HG02973 (cell line): ENCODE data around the gene ATP6V1C2.
"Not testable (repeated sequence)": the region's sequence is repeated elsewhere in the genome, so short reads cannot be mapped to it uniquely, and the experiment has no call there.

Source experiments
- ATAC-seq: cut with Tn5 transposase; IDR thresholded peaks from one replicate; pipeline ENCODE4 v1.9.1; 2021; ENCODE audit warnings: moderate library complexity; ENCODE audit not compliant: unreplicated experiment

The ATP6V1C2 gene

DNA sequence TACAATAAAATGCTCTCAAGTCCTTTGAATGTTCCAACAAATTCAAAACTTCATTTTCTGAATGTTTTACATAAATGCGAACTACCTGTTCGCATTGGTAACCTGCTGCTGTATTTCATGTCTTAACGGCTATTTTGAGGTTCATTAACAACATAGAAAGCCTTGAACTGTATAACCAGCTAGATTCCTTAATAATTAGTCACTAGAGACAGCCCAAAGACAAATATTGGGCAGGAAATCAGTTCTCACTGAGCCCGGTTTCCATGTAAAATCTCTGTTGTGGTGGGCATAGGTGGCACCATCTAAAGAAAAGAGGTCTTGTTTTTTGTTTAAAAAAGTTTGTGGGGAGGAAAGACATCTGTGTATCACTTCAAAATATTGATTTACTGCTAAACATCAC is 62.0 kb downstream of the ATP6V1C2 start:
- no peak for ATAC-seq

DNA sequence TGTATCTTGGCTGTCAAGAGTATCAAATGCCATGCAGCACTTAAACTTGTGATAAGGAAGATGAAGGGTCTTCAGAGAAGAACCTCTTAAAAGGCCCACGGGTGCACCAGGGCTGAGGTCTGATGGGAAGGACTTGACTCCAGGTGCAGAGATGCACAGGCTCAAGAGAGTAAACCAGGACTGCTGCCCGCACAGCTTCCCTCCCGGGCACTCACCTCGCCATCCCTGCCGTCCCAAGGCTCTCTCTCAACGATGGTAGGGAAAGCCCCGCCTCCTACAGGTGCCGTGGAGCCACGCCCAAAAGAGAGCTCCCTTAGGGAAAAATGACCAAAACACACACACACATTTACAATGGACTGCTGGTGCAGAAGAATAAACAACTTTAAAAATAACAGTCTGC is 63.3 kb downstream of the ATP6V1C2 start:
- no peak for ATAC-seq

DNA sequence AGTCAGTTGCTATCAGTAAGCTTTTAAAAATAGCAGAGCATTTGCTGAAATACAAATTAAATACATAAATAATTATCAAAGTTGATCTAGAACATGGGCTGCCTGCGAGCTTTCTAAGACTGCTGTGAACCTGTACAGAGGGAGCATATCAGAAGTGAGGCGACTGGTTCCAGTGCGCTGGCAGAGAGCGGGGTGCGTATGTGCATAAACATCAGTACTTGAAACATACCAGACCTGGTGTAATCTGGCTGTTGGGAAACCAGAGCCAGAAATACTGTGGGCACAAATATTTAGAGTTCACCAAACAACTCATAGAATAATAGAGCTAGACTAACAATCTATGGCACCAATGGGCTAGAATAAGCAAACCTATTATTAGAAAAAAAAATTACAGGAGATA is 63.8 kb downstream of the ATP6V1C2 start:
- no peak for ATAC-seq

DNA sequence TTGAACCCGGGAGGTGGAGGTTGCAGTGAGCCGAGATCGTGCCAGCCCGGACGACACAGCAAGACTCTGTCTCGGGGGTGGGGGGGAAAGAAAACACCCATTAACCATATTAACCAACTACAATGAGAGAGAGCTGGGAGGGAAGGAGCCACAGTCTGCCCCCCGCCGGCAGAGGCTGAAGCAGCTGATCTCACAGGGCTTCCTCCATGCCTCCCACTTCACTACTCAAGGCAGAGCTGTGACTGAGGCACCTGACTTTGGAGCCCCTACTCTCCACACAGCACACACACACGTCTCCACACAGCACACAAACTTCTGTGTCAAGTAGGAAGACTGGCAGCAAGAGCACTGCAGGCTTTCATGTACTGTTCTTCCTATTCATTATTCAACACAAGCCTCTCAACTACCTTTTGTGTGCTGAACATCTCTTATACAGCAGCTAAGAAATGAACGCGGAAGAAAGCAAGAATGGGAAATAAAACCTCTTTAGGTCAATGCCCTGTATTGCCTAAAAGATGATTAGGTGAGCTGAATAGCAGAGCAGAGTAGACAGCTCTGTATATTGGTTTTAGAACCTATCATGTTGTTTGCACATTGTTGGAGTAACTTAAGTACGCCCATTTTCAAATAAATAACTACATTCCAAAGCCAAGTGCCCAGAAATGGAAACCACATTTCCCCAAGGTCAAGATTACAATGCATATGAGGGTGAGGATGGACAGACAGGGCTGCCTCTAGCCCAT is 65.0 kb downstream of the ATP6V1C2 start:
- no peak for ATAC-seq

DNA sequence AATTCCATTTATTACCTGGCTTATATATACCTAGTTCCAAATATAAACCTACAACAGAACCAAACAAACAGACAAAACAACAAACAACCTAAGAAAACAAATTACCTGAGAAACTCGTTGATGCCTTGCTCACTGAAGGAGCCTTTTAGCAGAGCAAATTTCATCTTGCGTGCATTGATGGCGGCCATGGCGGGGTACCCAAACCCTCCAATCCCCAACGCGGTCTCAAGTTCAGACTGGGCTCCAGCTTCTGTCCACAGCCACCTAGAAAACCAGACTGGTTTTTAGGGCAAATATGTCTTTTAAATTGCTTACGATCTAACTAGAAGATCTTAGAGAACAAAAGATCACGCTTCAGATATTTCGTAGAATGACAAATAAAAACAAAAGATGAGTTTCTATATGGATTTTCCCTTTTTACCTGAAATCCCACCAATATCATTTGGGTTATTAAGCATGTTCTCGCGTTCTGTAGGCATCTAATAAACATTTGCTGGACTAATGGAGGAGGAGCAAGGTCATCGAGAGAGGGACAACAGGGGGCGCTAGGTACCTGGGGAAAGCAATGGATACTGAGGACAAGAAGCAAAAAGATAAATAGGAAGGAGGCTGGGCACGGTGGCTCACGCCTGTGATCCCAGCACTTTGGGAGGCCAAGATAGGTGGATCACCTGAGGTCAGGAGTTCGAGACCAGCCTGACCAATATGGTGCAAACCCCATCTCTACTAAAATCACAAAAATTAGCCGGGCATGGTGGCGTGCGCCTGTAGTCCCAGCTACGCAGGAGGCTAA is 65.9 kb downstream of the ATP6V1C2 start:
- ATAC-seq, result no peak

DNA sequence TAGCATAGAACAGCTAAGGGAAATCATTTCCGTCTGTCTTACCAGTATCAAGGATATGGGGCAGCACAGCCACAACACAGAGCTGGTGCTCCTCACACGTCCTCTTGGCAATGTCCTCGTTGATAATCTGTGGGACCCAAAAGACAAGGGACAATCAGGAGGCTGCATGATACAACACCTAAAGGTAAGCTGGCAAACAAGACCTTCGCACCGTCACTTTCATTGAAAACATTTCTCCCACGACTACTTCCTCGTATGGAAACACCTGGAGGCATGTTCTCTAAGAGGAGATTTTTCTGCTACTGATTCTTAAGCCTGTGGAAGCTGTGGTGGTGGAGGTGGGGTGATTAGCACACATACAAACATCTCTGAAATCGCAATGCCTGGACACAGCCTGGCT is 67.4 kb downstream of the ATP6V1C2 start:
- no peak for ATAC-seq

DNA sequence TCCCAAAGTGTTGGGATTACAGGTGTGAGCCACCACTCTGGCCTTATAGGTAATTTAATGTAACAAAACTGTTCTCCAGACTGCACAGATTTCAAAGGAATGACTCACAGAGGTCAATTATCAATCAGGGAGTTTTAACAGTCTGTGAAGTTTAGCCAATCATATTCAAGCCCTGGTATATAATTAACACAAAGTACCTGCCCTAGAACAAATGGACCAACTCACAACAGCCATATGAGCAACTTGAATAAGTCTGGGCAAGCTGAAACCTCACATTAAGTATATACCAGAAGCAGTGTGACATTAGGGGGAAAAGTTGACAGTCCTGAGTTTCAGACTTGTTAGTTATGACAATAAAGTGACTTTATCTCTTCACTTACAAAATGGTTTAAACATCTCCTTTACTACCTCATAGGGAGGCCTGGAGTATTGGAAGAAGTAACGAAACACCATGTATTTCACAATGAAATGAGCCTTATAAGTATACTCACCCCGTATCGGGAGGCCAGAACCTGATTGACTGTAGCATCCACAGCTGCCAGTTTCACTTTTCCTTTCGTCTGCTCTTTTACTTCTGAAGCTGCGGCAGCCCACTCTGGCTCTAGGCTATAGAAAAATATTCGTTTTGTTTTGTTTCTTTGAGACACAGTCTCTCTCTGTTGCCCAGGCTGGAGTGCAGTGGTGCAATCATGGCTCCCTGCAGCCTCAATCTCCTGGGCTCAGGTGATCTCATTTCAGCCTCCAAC is 69.0 kb downstream of the ATP6V1C2 start:
- ATAC-seq, result no peak

DNA sequence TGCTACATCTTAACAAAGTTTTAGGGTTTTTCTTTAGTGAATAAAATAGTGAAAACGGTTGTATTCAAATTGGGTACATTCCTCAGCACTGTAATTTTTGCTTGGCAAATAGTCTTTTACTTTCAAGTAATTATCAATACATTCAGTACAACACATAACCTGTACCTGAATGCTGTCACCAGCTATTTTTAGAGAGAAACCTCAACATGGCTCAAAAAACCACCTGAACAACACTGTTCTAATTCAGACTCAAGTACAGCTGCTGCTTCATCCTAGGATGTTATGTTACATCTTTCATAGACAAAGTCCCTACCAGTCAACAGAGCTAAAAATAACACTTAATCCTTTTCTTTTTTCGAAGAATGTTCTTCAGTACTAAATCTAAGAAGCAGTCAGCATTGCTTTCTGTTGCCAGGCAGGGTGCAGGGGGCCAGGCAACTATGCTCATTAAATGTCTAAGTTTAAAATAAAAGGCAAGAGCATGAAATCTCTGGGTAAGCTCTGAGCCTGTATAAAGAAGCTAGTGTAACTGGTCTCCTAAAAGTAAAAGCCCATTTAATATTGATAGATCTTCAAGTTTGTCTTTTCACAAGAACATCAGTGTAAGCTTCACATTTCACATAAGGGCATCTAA is 70.7 kb downstream of the ATP6V1C2 start:
- ATAC-seq, result peak; percentile 52

DNA sequence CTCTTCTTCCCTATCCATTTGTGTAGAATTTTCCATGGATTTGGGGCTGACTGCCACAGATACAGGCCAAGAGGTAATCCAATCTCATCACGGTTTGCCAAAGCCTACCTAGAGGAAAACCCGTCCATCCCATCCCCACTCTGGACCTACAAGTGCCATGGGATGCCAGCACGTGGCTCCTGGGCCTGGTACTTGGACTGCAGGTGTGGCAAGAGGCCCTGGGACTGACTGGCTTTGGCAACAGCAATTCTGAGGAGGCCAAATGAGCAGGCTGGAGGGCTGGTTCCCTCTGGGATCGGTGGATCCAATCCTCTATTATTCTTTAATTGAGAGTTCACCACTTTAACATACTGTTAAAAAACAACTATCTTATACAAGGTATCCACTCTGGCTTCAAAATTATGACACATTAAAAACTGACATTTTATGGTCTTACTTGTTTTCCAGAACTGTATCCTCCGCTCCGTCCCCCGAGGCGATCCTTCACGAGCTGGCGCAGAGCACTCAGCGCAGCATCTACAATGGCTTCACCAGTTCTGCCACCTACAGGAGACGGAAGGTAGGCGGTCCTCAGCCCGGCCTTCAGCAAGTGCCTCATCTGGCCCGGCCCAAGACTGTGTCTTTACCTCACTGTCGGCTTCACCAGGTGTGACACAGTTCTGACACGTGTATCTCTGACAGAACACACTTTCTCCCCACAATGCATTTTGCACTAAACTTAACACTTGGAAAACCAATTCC is 71.4 kb downstream of the ATP6V1C2 start:
- ATAC-seq, result no peak

DNA sequence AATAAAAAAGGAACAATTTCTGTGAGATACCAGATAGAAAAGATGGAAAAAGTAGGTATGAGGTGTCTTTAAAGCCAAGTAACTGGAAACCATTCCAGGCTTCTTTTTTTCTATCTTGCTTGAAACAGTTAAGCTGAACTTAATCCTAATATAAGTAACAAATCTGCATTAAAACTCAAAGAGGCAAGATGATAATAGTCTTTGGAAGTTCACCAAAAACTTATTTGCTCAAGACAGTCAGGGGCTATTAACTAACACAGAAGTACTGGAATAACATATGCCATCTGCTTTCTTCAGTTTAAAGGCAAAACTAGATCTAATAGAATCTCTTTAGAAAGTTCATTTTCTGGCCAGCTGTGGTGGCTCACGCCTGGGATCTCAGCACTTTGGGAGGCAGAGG is 72.4 kb downstream of the ATP6V1C2 start:
- no peak for ATAC-seq

DNA sequence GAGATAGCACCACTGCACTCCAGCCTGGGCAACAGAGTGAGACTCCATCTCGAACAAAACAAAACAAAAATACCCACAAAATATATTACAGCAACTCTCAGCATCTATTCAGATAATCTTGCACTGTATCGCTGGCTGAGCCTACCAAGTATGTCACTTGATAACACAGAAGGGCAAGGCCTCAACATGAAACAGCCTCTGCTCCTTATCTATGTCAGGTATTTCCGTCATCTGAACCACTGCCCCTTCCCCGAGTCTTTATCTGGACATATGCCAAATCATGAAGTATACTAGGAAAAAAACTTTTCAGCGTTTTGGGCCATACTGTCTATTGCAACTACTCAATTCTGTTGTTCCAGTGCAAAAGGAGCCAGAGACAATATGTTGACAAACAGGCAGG is 73.4 kb downstream of the ATP6V1C2 start:
- no peak for ATAC-seq

DNA sequence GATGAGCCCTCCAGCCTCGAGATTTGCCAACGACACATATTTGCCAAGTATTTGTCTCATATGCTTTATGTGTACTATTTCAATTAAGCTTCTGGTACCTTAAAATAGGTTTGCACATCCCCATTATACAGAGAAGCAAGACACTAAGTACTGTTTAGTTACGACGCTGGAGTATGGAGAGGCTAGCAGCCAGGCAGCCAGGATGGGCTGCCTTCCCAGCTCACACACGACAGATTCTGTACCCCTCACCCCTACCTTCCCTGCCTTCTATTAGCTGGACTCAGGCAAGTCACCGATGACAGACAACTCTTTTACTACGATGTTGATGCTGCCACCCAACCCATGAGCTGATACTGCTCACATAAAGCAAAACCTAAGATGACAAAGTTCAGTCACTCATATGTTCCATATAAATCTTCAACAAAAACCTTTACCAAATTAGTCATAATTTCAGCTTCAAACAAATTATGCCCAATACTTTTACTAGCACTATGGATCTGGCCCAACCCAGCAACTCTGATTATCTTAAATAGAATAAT is 74.1 kb downstream of the ATP6V1C2 start:
- ATAC-seq, result no peak

DNA sequence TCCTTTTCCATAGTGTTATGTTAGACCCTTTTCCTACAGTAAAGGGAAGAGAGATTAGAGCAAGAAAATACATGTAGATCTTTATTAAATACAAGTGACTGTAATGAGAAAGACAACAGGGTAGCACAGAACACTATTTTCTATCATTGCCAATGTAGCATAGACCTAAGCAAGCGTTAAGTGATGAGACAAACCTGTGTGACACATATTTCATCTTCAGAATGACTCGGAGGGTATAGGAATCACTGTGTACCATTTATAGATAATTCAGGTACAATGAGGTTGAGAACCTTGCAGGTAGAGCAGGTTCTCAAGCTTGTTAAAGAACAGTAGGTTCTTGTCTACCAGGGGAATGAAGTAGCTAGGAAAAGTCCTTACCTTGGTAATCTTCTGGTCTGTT is 75.3 kb downstream of the ATP6V1C2 start:
- no peak for ATAC-seq

DNA sequence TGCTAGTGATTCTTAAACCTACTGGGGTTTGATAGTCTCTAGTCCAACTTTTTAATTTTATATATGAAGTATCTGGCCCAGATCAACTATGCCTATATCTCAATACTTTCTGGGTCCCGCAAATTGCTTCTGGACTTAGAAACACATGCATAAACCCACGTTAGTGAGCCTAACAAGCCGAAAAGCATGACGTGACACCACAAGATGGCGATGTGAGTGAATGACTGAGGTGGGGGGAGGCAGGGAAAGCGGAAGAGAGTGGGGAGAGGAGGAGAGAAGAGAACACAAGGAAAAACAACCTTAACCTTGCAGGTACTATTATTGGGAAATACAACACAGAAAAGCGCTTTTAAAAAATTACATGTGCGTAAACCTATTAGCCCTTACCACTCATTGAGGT is 77.4 kb downstream of the ATP6V1C2 start:
- ATAC-seq, result no peak

DNA sequence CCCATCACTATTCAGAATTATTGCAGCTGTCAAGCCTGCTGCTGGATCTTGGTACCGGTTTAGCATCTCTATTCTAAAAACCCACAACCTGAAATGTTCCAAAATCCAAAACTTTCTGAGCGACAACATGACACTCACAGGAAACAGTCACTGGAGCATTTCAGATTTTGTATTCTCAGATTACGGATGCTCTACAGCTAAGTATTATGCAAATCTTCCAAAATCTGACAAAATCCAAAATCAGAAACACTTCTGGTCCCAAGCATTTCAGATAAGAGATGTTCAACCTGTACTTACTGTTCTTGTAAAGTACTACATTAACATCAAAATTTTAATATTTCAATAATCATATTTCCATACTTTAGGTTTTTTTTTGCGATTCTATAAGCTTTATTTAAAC is 78.7 kb downstream of the ATP6V1C2 start:
- ATAC-seq, result no peak

DNA sequence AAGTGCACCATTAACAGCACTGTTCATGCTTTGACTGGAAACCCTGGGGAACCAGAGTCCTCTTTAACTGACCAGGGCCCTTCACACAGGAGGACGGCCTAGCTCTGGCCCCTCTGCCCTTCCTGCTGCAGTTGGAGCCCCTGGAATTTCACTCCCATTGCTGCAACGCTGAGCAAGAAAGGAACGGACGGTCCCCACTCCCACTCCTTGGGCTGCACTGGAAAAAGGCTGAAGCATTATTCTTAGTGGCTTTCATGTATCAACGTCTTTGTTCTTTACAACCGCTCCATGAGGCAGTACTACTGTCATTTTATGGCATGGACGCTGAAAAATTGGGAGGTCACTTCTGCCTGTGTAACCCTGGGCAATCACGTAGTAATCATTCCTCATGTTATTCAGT is 81.2 kb downstream of the ATP6V1C2 start:
- ATAC-seq, result no peak

DNA sequence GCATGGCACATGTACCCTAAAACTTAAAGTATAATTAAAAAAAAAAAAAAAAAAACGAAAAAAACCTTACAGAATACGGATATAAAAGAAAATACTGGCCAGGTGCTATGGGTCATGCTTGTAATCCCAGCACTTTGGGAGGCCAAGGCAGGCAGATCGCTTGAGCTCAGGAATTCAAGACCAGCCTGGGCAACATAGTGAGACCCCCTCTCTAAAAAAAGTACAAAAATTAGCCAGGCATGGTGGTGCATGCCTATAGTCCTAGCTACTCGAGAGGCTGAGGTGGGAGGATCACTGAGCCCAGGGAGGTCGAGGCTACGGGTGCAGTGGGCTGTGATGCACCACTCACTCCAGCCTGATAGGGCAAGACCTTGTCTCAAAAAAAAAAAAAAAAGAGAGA is 84.6 kb downstream of the ATP6V1C2 start:
- not testable (repeated sequence) for ATAC-seq

DNA sequence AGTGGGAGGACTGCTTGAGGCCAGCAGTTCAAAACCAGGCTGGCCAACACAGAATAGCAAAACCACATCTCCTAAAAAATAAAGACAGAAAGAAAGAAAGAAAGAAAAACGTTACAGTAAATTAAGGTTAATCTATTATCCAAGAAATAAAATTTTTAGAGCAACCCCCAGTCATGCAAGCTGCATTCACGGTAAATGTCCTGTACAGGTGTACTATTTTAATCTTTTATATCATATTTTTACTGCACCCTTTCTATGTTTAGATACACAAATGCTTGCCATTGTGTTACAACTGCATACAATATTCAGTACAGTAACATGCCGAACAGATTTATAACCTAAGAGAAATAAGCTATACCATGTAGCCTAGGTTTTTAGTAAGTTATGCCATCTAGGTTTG is 85.1 kb downstream of the ATP6V1C2 start:
- ATAC-seq, result no peak

DNA sequence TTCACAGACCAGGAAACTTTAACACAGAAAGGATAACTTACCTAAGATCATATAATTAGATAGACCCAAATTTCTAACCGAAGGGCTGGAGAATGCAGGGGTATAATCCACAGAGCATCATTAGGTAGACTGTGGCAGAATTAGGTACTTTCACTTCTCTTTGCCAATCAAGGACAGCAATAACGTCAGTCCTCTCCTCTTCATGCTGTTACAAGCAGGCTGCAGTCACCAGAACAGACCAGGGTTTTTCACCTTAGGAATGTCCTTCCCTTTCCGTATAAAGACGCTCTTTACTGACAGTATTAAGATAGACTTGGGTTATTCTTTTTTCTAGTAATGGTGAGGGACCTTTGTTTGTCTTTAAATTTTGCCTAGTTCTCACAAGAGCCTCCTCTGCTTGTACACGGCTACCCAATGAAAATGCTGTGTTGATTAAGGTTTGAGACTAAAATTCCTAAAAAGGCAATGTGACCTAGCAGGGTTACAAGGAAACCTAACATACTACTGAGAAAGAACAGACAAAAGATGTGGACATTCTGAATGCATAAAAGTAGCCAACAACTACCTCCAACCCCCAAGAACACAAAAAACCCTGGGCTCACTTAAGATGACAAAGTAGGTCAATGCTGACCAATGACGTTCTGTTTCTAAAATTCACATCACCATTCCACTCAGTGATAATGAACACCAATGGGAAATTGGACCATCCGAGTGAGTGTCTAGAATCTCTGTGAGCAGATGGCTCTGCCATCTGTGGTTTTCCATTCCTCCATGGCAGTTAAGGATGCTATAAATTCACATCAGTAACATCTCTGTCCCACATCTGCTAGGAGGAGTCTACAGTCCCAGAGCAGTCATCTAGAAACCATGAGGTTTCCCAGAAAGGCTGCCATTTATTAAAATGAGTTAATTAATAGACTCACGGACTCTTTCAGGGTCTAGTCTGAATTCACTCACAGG is 89.1 kb downstream of the ATP6V1C2 start:
- no peak for ATAC-seq
